ENCODE results near the gene TNNI3. TPM values are rescaled to one million over a fixed set of nuclear protein-coding genes. Genes with fewer than 3 reads are reported as not detected.

Gene TNNI3
- total and polyA plus RNA-seq, 2 of the 4 experiments (the other 2 are of a cell fraction): not detected

- H3K4ac ChIP-seq (ENCODE audit: low read depth, low read length): no peak overlapping the region
- no peak overlapping the region for H2BK120ac ChIP-seq (ENCODE audit: low read depth, low read length)
- intact Hi-C loops (cut with micrococcal nuclease): no loop called here
- H4K91ac ChIP-seq (ENCODE audit: insufficient read depth, low read depth, low read length): no peak overlapping the region
- 35% methylated on average over 7 of the region's 16 CpGs; no CpG with 5 or more reads in 1 of the 2 experiments for WGBS, 2 experiments (ENCODE audit: extremely low coverage in 2 of 2, insufficient read length in 1 of 2)
- TF ChIP-seq ELK1 (IDR thresholded peaks at IDR 0.05; ENCODE audit: borderline replicate concordance, low read depth, low read length) (no peak), MAFK (IDR thresholded peaks at IDR 0.05; ENCODE audit: low read depth, low read length) (no peak), MXI1 (IDR thresholded peaks at IDR 0.05; ENCODE audit: borderline replicate concordance, low read depth, low read length) (no peak), RAD21 (IDR thresholded peaks at IDR 0.05; ENCODE audit: low read length) (no peak), FOS (IDR thresholded peaks at IDR 0.05; ENCODE audit: low read depth, low read length) (no peak), POLR2A (IDR thresholded peaks at IDR 0.05; ENCODE audit: low read depth, low read length) (no peak), RCOR1 (IDR thresholded peaks at IDR 0.05; ENCODE audit: insufficient replicate concordance, low read length) (no peak), CEBPB (IDR thresholded peaks at IDR 0.05; ENCODE audit: low read depth, low read length) (no peak), NFE2L2 (IDR thresholded peaks at IDR 0.05; ENCODE audit: low read depth, low read length) (no peak), USF2 (IDR thresholded peaks at IDR 0.05; ENCODE audit: low read depth, low read length) (no peak)
- H3K9me3 ChIP-seq (ENCODE audit: control insufficient read depth, insufficient read depth, low read length): no peaks in the 10 kb centered on the region
- dilution Hi-C loops (cut with HindIII; ENCODE audit: low sequenced_read_pairs, unreplicated experiment): no loop called here
- DNase-seq (peak; percentile 57), ATAC-seq (ENCODE audit: low read depth) (peak; percentile 82)
- ChIA-PET POLR2A (ENCODE audit: unreplicated experiment) (no interaction called here), CTCF (no interaction called here)
- H3K18ac ChIP-seq (ENCODE audit: low read depth, low read length): no peak overlapping the region
- no peak overlapping the region for H2AK9ac ChIP-seq (replicated peaks; ENCODE audit: low read depth, low read length, poor library complexity)
- no peak overlapping the region for H3K4me3 ChIP-seq (ENCODE audit: insufficient read depth, low read depth, low read length)
- H3K36me3 ChIP-seq (ENCODE audit: control insufficient read depth, insufficient read depth, low read length): no peaks in the 10 kb centered on the region
- no peak overlapping the region for H3K27ac ChIP-seq (ENCODE audit: insufficient read depth, low read length)
- no peaks in the 10 kb centered on the region for H3K79me1 ChIP-seq (ENCODE audit: low read depth in 1 of 2, low read length in 2 of 2)
- H3K4me1 ChIP-seq (ENCODE audit: control insufficient read depth, insufficient read depth, low read length): no peaks in the 10 kb centered on the region
- H4K5ac ChIP-seq (ENCODE audit: low read depth, low read length): no peak overlapping the region
- H3K9ac ChIP-seq (ENCODE audit: low read depth, low read length): no peak overlapping the region
- no peak overlapping the region for H2BK20ac ChIP-seq (ENCODE audit: low read depth, low read length)
- H3K9me1 ChIP-seq (ENCODE audit: insufficient read depth, low read length): no peaks in the 10 kb centered on the region
- H4K8ac ChIP-seq (ENCODE audit: low read depth in 2 of 2, low read length in 2 of 2): no peak overlapping the region
- peak overlapping the region; percentile 18 for H3K4me2 ChIP-seq (ENCODE audit: low read depth, low read length)
- H2BK15ac ChIP-seq (ENCODE audit: low read depth, low read length): no peak overlapping the region
- no peaks in the 10 kb centered on the region for H4K20me1 ChIP-seq (ENCODE audit: insufficient read depth, low read length)
- no peak overlapping the region for H2AK5ac ChIP-seq (ENCODE audit: low read depth, low read length)
- no TSS peak for BruUV-seq (replicated peaks)
- peaks cover 23% of the 10 kb centered on the region for H3K27me3 ChIP-seq (ENCODE audit: control insufficient read depth, insufficient read depth, low read length)
- H2BK5ac ChIP-seq (ENCODE audit: low read depth, low read length, poor library complexity, severe bottlenecking): no peak overlapping the region
- H3K14ac ChIP-seq (replicated peaks; ENCODE audit: low read depth, low read length): no peak overlapping the region
- in situ Hi-C loops (cut with MboI; ENCODE audit: low sequenced_read_pairs): no loop called here
- H2AFZ ChIP-seq (replicated peaks; ENCODE audit: low read length, poor library complexity): no peak overlapping the region
- H3K23ac ChIP-seq (ENCODE audit: low read depth, low read length): no peak overlapping the region
- H3K56ac ChIP-seq (ENCODE audit: extremely low read depth, insufficient read depth, low read length): no peak overlapping the region
These were observed 26.1 kb downstream of the TNNI3 start for GRCh38 chr19:55131421-55131820.
